GM12878 (cell line): ENCODE results near the gene EVPLL.

Source experiments
- BCLAF1 ChIP-seq: fragments of 450-650 bp; IDR thresholded peaks from 2 replicates; pipeline ENCODE4 v1.6.1; 2017; ENCODE audit warnings: antibody characterized with exemption, mild to moderate bottlenecking, moderate library complexity
- CREM ChIP-seq: IDR thresholded peaks from 2 replicates; pipeline ENCODE4 v1.6.1; 2014; ENCODE audit warnings: antibody characterized with exemption, low read depth
- CTCF ChIP-seq, 3 experiments: IDR thresholded peaks in 2 of 3; conservative IDR thresholded peaks in 1 of 3; 2 replicates each; pipeline ENCODE4 v1.5.1; 2011; ENCODE audit warnings: low read depth in 3 of 3, low read length in 3 of 3, mild to moderate bottlenecking in 3 of 3, control low read depth in 2 of 3, moderate library complexity in 2 of 3, inconsistent platforms in 1 of 3, mixed read lengths in 1 of 3; ENCODE audit not compliant: control insufficient read depth in 2 of 3, insufficient read depth in 1 of 3; ENCODE audit errors: extremely low read depth in 1 of 3
- EP300 ChIP-seq, 2 experiments: fragments of 150-350 bp in 1 of 2; IDR thresholded peaks; 2 replicates each; pipeline ENCODE4 v1.6.1; 2011 to 2012; ENCODE audit warnings: low read depth in 2 of 2, low read length in 2 of 2, borderline replicate concordance in 1 of 2, improper control_type of control experiment in 1 of 2, inconsistent platforms in 1 of 2; ENCODE audit not compliant: control insufficient read depth in 1 of 2
- EZH2 ChIP-seq: IDR thresholded peaks from 2 replicates; pipeline ENCODE4 v1.6.1; 2012; ENCODE audit warnings: low read depth, mild to moderate bottlenecking, control low read depth, inconsistent platforms, low read length, borderline replicate concordance; ENCODE audit not compliant: control insufficient read depth
- IKZF1 ChIP-seq: fragments of 450-650 bp; conservative IDR thresholded peaks from 2 replicates; pipeline ENCODE4 v1.6.1; 2017; ENCODE audit warnings: antibody characterized with exemption, mild to moderate bottlenecking
- NR2F1 ChIP-seq: fragments of 450-650 bp; conservative IDR thresholded peaks from 2 replicates; pipeline ENCODE4 v1.6.1; 2017; ENCODE audit warnings: mild to moderate bottlenecking
- POLR2A ChIP-seq: IDR thresholded peaks from 2 replicates; pipeline ENCODE4 v1.6.1; 2011; ENCODE audit warnings: low read depth, mild to moderate bottlenecking, low read length
- RAD51 ChIP-seq: fragments of 450-650 bp; IDR thresholded peaks from 2 replicates; pipeline ENCODE4 v1.6.1; 2016; ENCODE audit warnings: moderate library complexity, mild to moderate bottlenecking, inconsistent platforms
- SMARCA5 ChIP-seq: fragments of 450-650 bp; IDR thresholded peaks from 2 replicates; pipeline ENCODE4 v1.6.1; 2017; ENCODE audit warnings: mild to moderate bottlenecking
- ZNF24 ChIP-seq: fragments of 450-650 bp; IDR thresholded peaks from 2 replicates; pipeline ENCODE4 v1.6.1; 2017; ENCODE audit warnings: antibody characterized with exemption, mild to moderate bottlenecking

- TF ChIP-seq EZH2 = no peak
- no peak for TF ChIP-seq EP300 (IDR thresholded peaks at IDR 0.05; ENCODE audit: borderline replicate concordance in 1 of 2, control insufficient read depth in 1 of 2, low read depth in 2 of 2, low read length in 2 of 2)
- TF ChIP-seq RAD51 = no peak
- no peak for TF ChIP-seq BCLAF1
- TF ChIP-seq CTCF (IDR thresholded peaks at IDR 0.05 in 2 of 3, conservative IDR thresholded peaks at IDR 0.05 in 1 of 3; ENCODE audit: control insufficient read depth in 2 of 3, extremely low read depth in 1 of 3, insufficient read depth in 1 of 3, low read depth in 3 of 3, low read length in 3 of 3) = no peak
- TF ChIP-seq IKZF1 = no peak
- no peak for TF ChIP-seq NR2F1
- TF ChIP-seq CREM = no peak
- no peak for TF ChIP-seq ZNF24
- no peak for TF ChIP-seq SMARCA5
- TF ChIP-seq POLR2A = no peak
Observed at GRCh38 chr17:18331879-18332278, 45.7 kb upstream of the EVPLL start.
